Measurements from ENCODE around the gene INO80B.
"Not testable (repeated sequence)": the region's sequence is repeated elsewhere in the genome, so short reads cannot be mapped to it uniquely, and the experiment has no call there.

INO80B gene

GRCh38 chr2:74426181-74426758 is 28.6 kb upstream of the INO80B start:
- no peak for DNase-seq (ENCODE audit: low read depth)

- no peak for DNase-seq (ENCODE audit: low read depth)
Observed at GRCh38 chr2:74427551-74427950, 27.3 kb upstream of the INO80B start.

- no peak for DNase-seq (ENCODE audit: low read depth)
Observed at GRCh38 chr2:74428675-74429074, 26.2 kb upstream of the INO80B start.

GRCh38 chr2:74429487-74430451 is 25.1 kb upstream of the INO80B start:
- no peak for DNase-seq (ENCODE audit: low read depth)

GRCh38 chr2:74430502-74430901 is 24.4 kb upstream of the INO80B start:
- no peak for DNase-seq (ENCODE audit: low read depth)

GRCh38 chr2:74436111-74436805 is 18.6 kb upstream of the INO80B start:
- DNase-seq (ENCODE audit: low read depth): no peak

- no peak for DNase-seq (ENCODE audit: low read depth)
Observed at GRCh38 chr2:74436848-74437695, 17.8 kb upstream of the INO80B start.

- no peak for DNase-seq (ENCODE audit: low read depth)
Observed at GRCh38 chr2:74438248-74438647, 16.6 kb upstream of the INO80B start.

GRCh38 chr2:74439373-74439772 is 15.5 kb upstream of the INO80B start:
- DNase-seq (ENCODE audit: low read depth): no peak

GRCh38 chr2:74439803-74440377 is 15.0 kb upstream of the INO80B start:
- DNase-seq (ENCODE audit: low read depth): no peak

GRCh38 chr2:74440378-74441169 is 14.3 kb upstream of the INO80B start:
- DNase-seq (ENCODE audit: low read depth): no peak

- no peak for DNase-seq (ENCODE audit: low read depth)
Observed at GRCh38 chr2:74441170-74441689, 13.7 kb upstream of the INO80B start.

GRCh38 chr2:74441690-74442482 is 13.0 kb upstream of the INO80B start, which contains the start of gene RTKN:
Gene RTKN, minus strand, starts transcription at chr2:74441937. Its CDS starts 121 bp downstream, at chr2:74441816.
- DNase-seq (ENCODE audit: low read depth): no peak

- not testable (repeated sequence) for DNase-seq (ENCODE audit: low read depth)
Observed at GRCh38 chr2:74442483-74443297, 12.2 kb upstream of the INO80B start.

- DNase-seq (ENCODE audit: low read depth): no peak
Observed at GRCh38 chr2:74444498-74445318, 10.2 kb upstream of the INO80B start.

- DNase-seq (ENCODE audit: low read depth): no peak
Observed at GRCh38 chr2:74447230-74447999, 7.5 kb upstream of the INO80B start.

- no peak for DNase-seq (ENCODE audit: low read depth)
Observed at GRCh38 chr2:74448771-74449170, 6.1 kb upstream of the INO80B start.
